GM21528 (cell line): ENCODE data around the gene MMP15.
"Not testable (repeated sequence)": the region's sequence is repeated elsewhere in the genome, so short reads cannot be mapped to it uniquely, and the experiment has no call there.

Experiments
- ATAC-seq: cut with Tn5 transposase; IDR thresholded peaks from one replicate; pipeline ENCODE4 v1.9.1; 2021; ENCODE audit warnings: mild to moderate bottlenecking, moderate library complexity; ENCODE audit not compliant: unreplicated experiment, low FRiP score

Gene MMP15

DNA sequence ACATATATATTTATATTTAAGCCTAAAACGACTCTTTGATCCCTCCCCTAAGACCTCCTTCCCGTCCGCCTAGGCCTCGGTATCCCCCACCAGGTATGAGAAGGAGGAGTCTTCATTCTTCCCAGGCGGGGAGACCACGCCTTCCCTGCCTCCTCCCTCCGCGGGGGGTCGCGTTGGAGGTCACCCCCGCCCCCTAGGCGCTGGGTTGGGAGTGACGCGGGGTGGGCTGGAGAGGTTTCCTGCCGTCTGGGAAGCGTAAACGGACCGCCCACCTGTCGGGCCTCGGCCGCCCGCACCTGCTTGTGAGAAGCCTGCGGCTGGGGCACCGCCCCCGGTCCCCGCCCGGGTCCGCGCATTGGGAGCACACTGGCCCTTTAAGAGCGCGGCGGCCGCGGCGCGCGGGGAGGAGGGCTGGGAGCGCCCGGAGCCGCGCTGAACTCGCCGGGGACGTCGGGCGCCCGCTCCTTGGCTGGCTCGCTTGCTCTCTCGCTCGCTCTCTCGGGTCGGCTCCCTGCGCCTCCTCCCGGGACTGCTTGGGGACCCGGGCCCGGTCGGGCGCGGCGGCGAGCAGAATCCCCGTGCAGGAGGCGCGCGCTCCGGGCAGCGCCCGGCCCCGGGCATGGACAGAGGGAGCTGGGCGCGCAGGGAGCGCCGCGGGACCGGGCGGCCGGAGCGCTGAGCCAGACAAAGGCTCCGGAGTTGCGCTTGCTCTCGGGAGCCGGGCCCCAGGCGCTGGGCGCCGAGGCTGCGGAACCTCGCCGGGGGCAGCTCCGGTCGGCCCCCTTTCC lies at the start of gene MMP15:
Gene MMP15 (plus strand): TSS at position 404 of the 788 bp plus-strand sequence. CDS start 597 bp downstream, outside the sequence.
- ATAC-seq, result no peak

DNA sequence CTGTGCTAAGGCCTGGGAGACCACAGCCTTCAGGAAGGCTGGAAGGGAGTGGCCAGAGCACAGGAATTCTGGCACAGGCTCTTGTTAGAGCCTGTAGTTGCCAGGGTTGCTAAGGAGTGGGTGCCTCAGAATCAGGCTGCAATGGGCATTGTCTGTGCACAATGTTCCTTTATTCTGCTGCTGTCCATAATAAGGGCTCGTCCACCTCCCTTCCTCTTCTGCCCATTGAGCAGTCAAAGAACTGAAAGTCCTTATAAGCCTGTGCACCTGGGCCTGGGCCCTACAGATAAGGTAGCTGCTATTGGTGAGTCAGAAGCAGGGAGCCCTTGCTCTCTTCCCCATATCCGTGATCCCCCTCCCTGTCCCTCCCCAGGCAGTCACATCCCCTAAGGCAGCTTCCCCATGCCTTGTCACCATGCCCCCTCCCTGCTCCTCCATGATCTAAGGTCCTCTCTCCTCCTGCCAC lies 49.2 kb upstream of the MMP15 start:
- no peak for ATAC-seq

DNA sequence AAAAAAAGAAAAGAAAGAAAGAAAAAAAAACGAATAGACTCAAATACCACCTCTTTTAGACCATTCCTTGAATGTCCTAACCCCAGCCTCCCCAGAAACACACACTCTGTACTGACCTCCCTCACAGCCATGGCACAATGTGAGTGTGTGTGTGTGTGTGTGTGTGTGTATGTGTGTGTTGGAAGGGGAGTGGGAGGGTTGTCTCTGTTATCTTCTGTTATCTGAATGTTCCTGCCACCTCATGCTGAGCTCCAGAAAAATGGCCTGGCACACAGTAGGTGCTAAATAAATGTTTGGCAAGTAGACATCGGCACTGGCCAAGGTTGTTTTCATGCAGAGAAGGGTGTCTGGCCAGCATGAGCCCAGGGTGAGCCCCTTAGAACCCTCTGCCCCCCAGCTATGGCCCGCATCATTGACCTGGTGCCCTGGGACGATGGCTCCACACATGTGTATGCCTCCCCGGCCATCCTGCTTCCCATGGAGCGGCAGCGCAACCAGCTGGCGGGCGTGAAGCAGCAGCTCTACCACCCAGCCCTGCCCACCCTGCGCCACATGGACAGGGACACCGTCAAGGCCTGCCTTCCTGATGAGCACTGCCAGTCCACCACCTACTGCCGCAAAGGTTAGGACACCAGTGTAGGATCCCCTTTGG lies 48.0 kb upstream of the MMP15 start:
- no peak for ATAC-seq

DNA sequence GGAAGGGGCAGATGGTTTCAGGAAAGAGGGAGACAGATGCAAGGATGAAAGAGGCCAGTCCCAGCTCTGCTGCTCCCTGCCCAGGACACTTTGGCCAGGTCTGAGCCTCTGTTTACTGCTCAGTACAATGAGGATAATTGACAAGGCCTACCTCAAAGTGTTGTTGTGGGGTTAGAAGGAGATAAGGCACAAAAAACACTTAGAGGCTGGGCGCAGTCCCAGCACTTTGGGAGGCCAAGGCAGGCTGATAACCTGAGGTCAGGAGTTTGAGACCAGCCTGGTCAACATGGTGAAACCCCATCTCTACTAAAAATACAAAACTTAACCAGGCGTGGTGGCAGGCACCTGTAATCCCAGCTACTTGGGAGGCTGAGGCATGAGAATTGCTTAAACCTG lies 47.5 kb upstream of the MMP15 start:
- not testable (repeated sequence) for ATAC-seq

DNA sequence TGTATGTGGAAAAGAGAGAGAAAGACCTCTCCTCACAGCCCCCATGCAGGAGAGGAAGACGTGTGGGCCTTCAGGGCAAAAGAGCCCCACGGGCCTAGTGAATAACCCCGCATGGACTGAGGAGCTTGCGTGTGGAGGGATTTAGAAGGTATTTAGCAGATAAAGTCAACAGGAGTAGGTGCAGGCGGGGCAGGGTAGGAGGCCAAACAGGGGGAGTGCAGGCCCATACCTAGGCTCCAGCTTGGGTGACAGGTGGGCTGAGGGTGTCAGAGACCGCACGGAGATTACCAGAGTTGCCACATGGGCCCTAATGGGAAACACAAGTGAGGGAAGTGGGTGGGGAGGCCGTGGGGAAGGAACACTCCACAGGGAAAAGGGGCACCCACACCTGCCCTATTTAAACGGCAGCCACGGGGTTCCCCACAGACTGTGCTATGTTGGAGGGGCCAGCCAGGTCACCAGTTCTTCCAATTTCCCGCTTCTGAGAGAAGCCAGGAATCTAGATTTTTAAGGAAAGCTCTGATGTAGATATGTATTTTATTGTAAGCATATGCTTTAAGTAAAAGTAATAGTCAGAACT lies 46.5 kb upstream of the MMP15 start:
- ATAC-seq, result no peak

DNA sequence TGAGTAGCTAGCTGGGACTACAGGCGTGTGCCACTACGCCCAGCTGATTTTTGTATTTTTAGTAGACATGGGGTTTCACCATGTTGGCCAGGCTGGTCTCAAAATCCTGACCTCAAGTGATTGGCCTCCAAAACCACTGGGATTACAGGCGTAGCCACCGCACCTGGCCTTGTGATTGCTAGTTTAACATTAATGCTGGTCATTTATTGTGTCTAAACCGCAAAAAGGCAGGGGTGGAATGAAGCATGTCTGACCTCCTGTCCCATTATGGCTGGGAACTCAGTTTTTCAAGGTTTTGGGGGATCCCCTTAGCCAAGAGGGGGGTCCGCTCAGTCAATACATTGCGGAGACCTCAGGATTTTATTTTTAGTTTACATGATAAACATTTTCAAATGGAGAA lies 43.9 kb upstream of the MMP15 start:
- ATAC-seq, result no peak

DNA sequence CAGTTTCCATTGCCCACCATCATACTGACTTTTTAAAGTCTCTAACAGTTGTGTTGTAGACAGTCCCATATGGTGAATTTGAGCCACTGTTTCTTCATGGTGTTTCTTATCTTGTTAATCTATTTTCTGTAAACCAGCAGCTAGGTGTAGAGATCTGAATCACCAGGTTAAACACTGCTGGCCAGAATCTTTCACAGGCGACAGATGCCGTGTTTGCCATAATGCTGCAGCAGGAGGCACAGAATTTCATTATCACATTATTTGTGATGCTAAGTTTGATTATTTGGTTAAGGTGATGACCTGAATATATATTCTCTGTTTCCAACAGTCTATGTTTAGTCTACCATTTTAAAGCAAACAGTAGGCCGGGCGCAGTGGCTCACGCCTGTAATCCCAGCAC lies 43.2 kb upstream of the MMP15 start:
- ATAC-seq, result no peak

DNA sequence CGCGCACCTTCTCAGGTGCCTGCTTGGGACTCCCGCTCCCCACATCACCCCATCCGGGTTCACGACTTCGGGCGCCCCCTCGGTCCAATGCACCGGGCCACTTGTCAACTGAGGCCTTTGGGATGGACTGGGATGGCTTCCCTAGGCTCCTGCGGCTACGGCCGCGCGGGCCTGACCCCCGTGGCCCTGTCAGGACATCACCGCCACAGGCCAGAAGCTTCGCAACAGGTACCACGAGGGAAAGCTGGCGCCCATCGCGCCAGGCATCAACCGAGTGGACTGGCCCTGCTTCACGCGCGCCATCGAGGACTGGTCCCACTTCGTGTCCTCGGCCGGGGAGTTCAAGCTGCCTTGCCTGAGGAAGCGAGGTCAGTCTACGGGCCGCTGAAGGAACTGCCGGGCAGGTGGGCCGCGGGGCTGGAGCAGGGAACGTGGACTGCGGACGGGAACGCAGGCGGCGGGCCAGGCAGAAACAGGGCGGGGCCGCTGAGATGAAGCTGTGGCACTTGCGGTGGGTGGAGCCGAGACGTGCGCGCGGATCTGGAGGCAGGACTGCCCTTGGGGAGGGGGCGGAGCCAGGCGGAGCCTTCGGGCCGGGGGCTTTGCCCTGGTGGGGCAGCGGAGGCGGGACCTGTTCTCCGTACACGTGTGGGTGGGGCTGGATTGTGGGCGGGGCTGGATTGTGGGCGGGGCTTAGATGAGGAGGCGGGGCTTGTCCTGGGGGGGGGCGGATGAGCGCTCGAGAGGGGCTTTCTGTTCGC lies 40.9 kb upstream of the MMP15 start:
- peak; percentile 73 for ATAC-seq

DNA sequence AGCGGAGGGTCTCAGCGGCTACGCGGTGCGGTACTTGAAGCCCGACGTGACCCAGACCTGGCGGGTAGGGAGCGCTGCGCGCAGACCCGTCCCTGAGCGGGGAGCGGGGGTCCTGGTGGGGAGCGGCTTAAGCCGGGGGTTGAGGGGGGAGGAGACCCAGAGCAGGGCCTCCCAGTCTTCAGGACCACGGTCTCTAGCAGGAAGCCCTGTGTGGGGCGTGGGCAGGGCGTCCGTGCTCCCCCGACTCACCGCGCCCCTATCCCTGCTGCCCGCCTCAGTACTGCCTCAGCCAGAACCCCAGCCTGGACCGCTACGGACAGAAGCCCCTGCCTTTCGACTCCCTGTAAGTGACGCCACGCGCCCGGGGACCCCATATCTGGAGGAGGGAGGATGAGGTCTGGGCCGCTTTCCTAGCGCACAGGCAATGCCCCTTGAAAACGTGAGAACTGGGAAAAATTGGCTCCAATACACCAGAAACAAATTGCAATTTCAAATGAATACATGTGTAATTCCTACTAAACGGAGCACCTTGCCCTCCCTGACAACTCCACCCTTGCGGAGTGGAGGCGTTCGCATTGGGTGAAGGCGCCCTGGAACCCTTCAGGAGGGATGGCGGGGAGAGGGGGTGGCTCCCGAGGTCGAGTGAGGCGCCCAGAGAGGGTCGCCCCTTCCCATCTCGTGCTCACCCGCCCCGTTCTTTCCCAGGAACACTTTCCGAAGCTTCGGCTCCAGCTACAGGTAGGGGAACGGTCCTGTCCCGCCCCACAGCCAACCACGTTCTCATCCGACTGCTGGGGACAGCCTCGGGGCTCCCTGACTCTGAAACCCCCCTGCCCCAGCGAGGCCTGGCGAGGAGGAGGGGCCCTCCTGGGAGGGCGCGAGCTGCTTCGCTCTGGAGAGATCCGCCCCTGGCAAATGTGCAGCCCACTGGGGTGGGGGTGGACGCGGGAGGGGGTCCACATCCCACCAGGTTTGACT lies 40.1 kb upstream of the MMP15 start:
- ATAC-seq, result no peak

DNA sequence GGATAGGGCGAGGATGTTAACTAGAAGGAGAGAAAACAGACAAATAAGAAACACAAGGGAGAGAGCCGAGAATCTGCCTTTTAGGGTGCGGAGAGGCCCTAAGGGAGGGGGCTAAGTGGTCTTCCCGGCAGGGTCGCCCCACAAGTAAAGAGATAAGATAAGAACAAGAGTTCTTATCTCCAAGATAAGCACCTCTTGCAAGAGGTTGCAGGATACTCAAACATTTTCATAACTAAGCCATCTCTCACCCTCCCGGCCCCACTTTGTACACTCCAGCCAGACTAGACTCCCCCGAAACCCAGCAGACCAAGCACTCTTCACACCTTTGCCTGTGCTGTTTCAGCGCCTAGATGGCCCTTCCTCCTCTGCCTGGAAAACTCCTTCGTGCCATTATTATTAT lies 39.4 kb upstream of the MMP15 start:
- ATAC-seq, result no peak

DNA sequence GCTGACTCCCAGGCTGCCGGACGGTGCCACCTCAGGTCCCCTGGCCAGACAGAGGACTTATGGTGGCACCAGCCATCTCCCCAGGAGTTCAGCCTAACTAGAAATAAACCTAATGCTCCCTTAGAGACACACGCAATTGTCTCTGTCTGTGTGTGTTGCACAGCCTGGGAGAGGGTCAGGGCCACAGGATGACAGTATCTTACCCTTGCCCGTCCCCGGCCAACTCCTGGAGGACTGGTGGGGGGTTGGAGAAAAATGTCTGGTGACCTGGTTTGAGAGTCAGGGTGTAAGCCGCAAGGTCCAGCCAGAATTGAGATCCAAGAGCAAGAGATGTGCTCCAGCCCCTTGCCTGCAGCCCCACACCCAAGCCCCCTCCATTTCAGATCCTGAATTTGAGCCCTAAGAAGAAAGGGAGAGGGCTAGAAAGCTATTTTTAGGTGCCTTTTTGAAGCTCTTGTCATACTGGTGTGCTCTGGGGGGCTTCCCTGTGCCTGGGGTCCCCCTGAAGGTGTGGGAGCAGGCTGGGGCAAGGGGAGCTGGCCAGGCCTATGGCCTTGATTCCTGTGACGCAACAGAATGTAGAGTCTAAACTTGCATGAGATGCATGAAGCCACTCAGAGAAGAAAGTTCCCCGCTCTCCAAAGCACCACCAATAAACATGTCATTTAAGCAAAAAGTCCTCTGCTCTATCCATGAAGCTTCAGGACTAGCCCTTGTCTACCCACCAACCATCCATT lies 37.9 kb upstream of the MMP15 start:
- ATAC-seq, result no peak

DNA sequence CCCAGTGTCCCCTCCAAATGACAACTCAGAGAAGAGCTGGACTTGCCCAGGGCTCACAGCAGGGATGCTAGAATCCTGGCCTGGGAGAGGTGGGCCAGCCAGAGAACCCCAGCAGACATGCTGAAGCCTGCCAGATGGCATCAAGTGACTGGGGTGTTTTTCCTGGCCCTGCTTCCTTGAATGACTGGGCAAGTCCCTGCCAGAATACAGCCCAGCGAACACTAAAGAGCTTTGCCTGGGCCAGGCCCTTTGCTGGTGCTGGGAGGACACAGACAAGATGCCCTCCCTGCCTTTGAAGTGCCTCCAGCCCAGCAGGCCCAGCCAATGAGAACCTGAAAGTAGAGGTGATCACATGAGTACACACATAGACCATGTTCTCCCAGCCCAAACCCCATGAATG lies 36.6 kb upstream of the MMP15 start:
- no peak for ATAC-seq

DNA sequence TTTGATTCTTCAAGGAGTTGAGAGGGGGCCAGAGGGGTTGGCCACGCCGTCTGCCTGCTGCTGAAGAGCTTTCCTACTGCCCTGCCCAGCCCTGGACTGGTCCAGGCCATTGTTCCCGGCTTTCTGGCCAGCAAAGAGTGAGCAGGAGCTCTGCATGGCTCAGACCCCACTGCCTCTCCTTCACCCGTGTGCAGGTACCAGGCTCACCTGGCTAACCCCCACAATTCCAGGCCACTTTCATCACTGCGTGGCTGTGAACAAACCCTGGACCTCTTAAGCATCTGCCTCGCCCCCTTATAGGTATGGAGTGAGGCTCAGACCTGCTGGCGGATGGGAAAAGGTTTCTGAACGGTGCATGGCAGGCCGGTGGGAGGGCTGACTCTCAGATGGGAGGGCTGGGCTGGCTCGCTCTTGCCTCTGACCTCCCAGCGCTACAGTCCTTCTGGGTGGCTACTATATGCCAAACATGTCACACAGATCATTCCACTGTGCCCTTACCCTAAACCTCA lies 33.9 kb upstream of the MMP15 start:
- ATAC-seq, result no peak

DNA sequence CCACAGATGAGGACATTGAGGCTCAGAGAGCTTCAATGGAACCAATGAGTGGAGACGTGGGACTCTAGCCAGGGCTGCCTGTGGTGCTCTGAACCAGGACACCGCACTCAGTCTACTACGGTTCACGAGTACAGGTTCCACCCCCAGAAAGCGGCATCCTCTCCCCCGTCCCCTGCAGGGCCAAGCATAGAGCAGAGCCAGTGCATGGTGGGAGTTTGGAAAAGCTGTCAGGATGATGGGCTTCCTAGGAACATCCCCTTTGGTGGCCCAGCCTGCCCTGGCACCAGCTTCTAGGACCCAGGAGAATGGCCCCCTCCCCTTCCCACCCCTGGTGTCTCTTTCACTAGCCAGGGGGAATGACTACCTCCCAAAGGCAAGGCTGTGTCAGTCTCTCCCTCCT lies 33.5 kb upstream of the MMP15 start:
- no peak for ATAC-seq

DNA sequence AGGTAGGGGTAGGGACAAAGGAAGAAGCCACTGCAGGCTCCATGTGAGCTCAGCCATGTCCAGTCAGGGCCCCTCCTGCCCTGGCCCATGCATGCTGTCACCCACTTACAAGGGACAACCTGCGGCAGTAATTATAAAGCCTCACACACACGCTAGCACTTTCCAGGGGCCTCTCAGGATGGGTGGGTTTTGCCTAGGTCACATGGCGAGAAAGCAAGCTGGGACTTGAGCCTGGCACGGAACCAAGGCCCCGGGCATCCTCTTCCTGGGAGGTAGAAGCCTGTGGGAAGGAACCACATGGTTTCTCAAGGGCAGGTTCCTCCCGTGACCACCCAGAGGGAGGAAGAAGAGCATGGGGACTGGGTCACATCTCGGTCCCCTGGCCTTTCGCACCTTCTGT lies 32.1 kb upstream of the MMP15 start:
- ATAC-seq, result no peak

DNA sequence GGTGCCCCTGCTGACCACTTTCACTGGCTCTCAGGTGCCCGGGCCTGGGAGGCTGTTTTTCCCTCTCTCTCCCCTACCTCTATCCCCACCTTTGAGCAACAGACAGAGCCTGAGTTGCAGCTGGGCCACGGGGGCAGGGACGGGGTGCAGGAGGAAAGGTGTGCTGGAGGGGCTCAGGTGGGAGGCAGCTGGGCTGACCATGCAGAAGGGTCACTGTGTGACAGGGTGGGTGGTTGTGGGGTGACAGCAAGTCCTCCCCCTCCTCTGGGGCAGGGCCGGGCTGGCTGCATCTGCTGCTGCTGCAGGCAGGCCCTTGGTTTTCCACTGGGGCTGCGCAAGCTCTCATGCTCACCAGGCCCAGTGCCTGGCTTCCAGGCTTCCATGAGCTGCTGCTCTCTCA lies 31.7 kb upstream of the MMP15 start:
- ATAC-seq, result no peak

DNA sequence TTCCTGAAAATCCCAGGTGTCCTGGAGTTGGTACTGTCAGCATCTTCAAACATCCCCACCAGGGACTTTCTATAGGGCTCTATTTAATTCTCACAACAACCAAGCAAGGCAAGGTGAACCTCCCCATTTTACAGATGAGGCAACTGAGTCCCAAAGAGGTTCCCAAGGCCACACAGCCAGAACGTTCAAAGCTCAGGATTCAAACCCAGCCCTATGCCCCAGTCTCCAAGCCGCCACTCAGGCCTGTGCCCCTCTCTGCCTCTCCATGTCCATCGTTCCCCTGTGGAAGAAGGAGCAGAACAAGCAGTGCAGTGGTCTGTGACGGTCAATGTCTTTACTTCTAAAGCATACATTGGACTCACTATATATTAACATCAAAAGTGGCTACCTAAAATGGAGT lies 31.2 kb upstream of the MMP15 start:
- no peak for ATAC-seq

DNA sequence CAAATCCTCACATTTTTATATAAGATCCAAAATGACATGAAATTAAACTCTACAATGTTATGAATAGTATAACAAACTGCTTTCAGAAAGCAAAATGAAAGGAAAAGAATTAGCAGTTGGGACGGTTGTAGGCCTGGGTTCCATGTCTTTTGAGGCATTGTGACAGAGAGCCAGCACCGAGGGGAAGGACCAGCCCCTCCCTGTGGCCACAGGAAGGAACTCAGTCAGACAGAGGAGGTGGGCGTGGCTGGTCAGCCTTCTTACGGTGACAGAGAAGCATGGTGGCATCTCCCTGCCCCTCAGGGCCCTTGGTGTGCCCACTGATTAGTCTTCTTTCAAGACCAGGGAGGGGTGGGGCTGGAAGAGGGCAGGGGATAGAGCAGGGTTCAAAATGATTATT lies 30.8 kb upstream of the MMP15 start:
- ATAC-seq, result no peak
